Progenitor cell of endocrine pancreas (in vitro differentiated cells): Measurements from ENCODE around the gene CSMD2. TPM values are rescaled to one million over a fixed set of nuclear protein-coding genes. Genes with fewer than 3 reads are reported as not detected.

Experiments used
- DNase-seq: peaks from one replicate; pipeline ENCODE4 v3.0.0; 2021; ENCODE audit warnings: low spot score; ENCODE audit not compliant: unreplicated experiment
- H3K27ac Mint-ChIP-seq: 2 replicates; pipeline ENCODE4 v1.8.0; 2021; ENCODE audit warnings: mild to moderate bottlenecking, moderate library complexity, mixed read lengths
- H3K27me3 Mint-ChIP-seq: 2 replicates; pipeline ENCODE4 v1.8.0; 2021; ENCODE audit warnings: mixed read lengths
- H3K36me3 Mint-ChIP-seq: 2 replicates; pipeline ENCODE4 v1.8.0; 2022; ENCODE audit warnings: mixed read lengths; ENCODE audit not compliant: insufficient read depth
- H3K4me1 Mint-ChIP-seq: 2 replicates; pipeline ENCODE4 v1.8.0; 2021; ENCODE audit warnings: low read depth, mixed read lengths
- H3K4me3 Mint-ChIP-seq: 2 replicates; pipeline ENCODE4 v1.8.0; 2021; ENCODE audit warnings: low read depth, mild to moderate bottlenecking, moderate library complexity, mixed read lengths
- H3K9me3 Mint-ChIP-seq: 2 replicates; pipeline ENCODE4 v1.8.0; 2021; ENCODE audit warnings: low read depth, mixed read lengths
- CTCF ChIP-seq: fragments of 200-600 bp; sonication (generic); IDR thresholded peaks from one replicate; pipeline ENCODE4 v1.5.0; 2021; ENCODE audit warnings: antibody characterized with exemption, mild to moderate bottlenecking; ENCODE audit not compliant: unreplicated experiment
- total RNA-seq: library from RNA; stranded (reverse); gene quantifications from 2 replicates; pipeline ENCODE4 v1.2.1, GENCODE V29; 2021

Gene CSMD2
- total RNA-seq, 1 donor from 2014 or later: 0.38 TPM

- Mint-ChIP-seq H3K4me1 (peaks cover under 1% of the 10 kb centered on the region), H3K27ac (no peak overlapping the region), H3K4me3 (no peak overlapping the region), H3K27me3 (peaks cover 3% of the 10 kb centered on the region), H3K36me3 (no peaks in the 10 kb centered on the region), H3K9me3 (peaks cover 3% of the 10 kb centered on the region)
- no peak for DNase-seq
- no peak for TF ChIP-seq CTCF
Measured at GRCh38 chr1:33572387-33572786, 592.6 kb downstream of the CSMD2 start.

- Mint-ChIP-seq H3K4me1 (no peaks in the 10 kb centered on the region), H3K4me3 (no peak overlapping the region), H3K27me3 (peaks cover 3% of the 10 kb centered on the region), H3K36me3 (no peaks in the 10 kb centered on the region), H3K9me3 (peaks cover 8% of the 10 kb centered on the region), H3K27ac (no peak overlapping the region)
- TF ChIP-seq CTCF: no peak
- DNase-seq: no peak
Measured at GRCh38 chr1:33569331-33569730, 595.7 kb downstream of the CSMD2 start.

GRCh38 chr1:33563699-33564098, 601.3 kb downstream of the CSMD2 start:
- peaks cover 10% of the 10 kb centered on the region for H3K4me1 Mint-ChIP-seq
- no peak overlapping the region for H3K4me3 Mint-ChIP-seq
- no peak for DNase-seq
- no peak for TF ChIP-seq CTCF
- H3K36me3 Mint-ChIP-seq: no peaks in the 10 kb centered on the region
- peaks cover 5% of the 10 kb centered on the region for H3K9me3 Mint-ChIP-seq
- H3K27ac Mint-ChIP-seq: no peak overlapping the region
- H3K27me3 Mint-ChIP-seq: no peaks in the 10 kb centered on the region

GRCh38 chr1:33562563-33562962, 602.5 kb downstream of the CSMD2 start:
- H3K9me3 Mint-ChIP-seq: peaks cover 5% of the 10 kb centered on the region
- no peak for DNase-seq
- no peak overlapping the region for H3K27ac Mint-ChIP-seq
- no peak overlapping the region for H3K4me3 Mint-ChIP-seq
- no peak for TF ChIP-seq CTCF
- H3K36me3 Mint-ChIP-seq: no peaks in the 10 kb centered on the region
- H3K4me1 Mint-ChIP-seq: peaks cover 10% of the 10 kb centered on the region
- no peaks in the 10 kb centered on the region for H3K27me3 Mint-ChIP-seq

- Mint-ChIP-seq H3K36me3 (no peaks in the 10 kb centered on the region), H3K4me3 (no peak overlapping the region), H3K27ac (no peak overlapping the region), H3K9me3 (peaks cover 5% of the 10 kb centered on the region), H3K4me1 (peaks cover 10% of the 10 kb centered on the region), H3K27me3 (no peaks in the 10 kb centered on the region)
- TF ChIP-seq CTCF: no peak
- DNase-seq: no peak
Measured at GRCh38 chr1:33561576-33561975, 603.5 kb downstream of the CSMD2 start.
